ENCODE results near the gene LANCL2.

DNA sequence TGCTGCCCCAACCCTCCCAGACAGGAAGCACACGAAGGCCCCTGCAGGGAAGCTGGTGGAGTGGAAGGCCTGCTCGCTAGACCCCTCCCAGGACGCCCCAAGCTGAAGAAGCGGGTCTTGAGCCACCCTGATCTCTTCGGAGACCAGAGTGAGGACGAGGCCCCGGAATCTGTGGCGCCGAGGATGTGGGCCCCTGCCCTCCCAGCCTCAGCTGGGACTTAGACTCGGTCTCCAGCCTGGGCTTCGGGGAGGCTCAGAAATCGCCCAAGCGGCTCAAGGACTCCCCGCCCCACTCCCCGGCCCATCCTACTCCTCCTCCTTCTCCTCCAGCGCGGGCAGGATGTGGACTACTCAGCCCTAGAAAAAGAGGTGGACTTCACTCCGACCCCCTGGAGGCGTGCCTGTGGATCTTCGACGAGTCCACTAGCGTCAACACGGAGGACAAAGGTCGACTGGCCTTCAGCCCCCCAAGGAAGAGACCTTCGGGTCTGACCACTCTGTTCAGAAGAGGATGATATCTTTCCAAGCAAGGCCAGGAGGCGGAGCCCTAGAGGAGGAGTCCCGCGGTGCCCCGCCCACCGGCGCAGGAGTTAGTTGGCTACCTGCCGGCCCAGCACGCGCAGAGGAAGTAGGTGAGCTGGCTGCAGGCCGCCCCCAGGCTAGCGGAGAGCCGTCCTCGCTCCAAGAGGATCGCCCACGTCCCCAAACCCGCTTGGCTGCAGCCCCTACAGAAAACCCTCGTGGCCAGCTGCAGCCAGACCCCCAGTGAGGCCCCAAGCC, 21.9 kb upstream of the LANCL2 start:
- TF ChIP-seq, protein P1, sequence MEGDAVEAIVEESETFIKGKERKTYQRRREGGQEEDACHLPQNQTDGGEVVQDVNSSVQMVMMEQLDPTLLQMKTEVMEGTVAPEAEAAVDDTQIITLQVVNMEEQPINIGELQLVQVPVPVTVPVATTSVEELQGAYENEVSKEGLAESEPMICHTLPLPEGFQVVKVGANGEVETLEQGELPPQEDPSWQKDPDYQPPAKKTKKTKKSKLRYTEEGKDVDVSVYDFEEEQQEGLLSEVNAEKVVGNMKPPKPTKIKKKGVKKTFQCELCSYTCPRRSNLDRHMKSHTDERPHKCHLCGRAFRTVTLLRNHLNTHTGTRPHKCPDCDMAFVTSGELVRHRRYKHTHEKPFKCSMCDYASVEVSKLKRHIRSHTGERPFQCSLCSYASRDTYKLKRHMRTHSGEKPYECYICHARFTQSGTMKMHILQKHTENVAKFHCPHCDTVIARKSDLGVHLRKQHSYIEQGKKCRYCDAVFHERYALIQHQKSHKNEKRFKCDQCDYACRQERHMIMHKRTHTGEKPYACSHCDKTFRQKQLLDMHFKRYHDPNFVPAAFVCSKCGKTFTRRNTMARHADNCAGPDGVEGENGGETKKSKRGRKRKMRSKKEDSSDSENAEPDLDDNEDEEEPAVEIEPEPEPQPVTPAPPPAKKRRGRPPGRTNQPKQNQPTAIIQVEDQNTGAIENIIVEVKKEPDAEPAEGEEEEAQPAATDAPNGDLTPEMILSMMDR (IDR thresholded peaks at IDR 0.05): no peak
- TF ChIP-seq POLR2A (IDR thresholded peaks at IDR 0.05) (no peak), POLR2AphosphoS5 (IDR thresholded peaks at IDR 0.05) (no peak), EP300 (IDR thresholded peaks at IDR 0.05) (no peak)
